ENCODE data around the gene TAF6.

The TAF6 gene

DNA sequence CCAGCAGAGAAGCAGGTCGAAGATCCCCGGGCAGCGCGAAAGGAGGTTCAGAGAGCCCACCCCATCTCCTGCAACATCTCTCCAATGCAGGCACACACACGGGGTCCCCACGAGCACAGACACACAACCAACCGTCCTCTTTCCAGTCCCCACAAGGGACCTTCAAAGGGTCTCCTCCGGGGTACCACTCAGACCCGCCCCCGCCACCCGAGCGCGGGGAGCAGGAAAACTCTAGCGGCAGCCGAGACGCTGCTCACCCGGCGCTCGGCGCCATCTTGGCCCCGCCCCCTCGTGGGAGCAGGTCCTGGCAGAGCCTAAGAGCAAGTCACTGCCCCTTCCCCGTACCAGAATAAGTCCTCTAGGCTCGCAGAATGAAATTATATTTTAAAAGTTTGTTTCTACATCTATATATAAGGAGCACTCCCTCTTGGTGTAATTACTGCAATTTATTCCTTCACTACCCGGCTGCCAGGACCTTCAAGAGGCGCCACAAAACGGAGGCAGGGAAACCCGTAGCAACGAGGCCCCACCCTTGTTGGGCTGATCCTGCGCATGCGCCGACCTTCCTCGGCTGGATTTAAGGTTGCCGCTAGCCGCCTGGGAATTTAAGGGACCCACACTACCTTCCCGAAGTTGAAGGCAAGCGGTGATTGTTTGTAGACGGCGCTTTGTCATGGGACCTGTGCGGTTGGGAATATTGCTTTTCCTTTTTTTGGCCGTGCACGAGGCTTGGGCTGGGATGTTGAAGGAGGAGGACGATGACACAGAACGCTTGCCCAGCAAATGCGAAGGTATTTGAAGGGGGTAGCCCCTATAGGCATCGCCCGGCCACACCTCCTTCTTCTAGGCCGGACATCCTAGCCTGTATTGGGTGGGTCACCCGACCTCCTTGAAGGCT lies at the start of gene TAF6, which contains the start of gene CNPY4:
Gene TAF6, minus strand, starts transcription at position 287 of the 898 bp plus-strand sequence. CDS start 5,149 bp downstream, outside the sequence.
Gene CNPY4, plus strand, starts transcription at position 563 of the 898 bp plus-strand sequence. Its CDS starts 111 bp downstream, at position 674.
- peak; percentile 96 for DNase-seq

DNA sequence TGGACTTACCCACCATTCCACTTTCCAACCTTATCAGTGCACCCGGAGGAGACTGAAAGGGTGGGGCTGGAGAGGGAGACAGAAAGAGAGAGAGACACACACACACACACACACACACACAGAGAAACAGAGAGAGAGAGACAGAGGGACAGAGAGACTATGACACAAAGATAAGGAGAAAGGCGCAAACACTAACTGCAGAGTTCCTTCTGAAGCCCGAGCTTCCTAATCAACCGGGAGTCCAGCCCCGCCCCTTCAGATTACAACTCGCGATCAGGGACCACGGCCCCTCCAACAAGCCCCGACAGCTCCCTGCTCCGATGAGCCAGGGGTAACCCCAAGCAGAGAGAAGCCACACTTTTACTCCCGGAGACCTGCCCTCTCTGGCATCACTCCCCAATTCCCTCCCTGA lies 48.8 kb upstream of the TAF6 start:
- DNase-seq: no peak

DNA sequence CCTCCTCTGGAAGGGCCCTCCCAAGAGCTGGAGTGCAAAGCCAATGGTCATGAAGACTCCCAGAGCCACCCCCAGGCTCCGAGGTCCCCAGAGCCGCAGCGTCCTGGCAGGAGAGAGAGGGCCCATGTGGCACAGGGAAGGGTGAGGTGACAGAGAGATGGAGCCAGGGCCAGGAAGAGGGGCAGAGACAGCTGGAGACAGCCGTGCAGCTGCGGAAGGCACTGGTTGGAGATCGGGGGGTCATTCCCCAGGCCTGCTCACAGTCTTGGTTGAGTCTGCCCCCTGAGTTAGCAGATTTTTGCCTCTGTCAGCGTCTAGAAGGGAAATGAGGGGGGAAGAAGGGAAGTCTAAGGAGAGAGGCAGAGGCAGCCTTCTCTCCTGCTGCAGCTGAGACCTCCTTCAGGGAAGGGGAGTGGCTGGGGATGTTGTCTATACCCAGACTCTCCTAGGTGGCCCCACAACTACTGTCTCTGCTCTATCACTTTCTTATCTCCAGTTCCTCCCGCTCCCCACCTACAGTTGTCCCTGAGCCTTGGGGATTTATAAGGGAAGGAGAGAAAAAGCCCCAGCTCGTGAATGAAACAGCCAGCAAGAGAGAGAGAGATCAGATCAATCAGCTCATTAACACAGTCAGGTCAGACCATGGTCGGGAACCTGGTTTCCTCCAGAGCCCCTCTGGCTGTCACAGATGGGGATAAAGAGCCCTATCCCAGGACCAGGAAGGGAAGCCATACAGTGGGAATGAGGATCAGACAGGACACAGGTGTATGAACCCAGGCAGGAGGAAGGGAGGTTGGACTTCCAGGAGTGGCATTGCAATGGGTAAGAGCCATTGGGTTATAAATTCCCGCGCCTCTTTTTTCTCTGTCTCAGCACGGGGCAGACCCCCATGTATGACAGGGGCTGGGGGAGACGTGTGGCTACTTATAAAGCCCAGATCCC lies 48.1 kb upstream of the TAF6 start:
- no peak for DNase-seq

DNA sequence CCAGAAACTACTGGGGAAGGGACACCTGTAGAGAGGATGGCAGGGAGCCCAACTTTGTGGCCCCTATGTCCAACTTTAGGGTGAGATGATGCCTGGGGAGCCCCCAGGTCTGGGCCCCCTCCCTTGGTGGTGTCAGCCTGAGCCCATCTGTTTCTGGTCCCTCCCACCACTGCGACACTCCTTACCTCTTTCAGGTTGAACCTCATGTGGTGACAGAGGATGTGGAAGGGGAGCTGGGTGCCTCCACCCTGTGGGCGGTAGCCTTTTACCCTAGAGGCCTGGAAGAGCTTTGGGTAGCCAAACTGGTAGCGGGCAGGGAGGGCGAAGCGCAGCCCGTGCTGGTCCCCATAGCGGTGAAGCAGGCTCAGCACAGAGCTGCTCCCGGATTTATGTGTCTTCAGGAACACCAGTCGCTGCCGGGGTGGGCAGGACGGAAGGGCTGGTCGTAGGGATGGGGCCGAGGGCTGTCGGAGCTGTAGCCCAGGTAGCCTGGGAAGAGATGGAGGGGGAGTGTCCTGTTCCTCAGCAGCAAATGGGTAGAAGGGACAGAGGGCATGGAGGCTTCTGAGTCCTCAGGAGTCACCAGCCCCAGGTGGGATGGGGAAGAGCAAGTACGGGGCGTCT lies 47.3 kb upstream of the TAF6 start:
- DNase-seq: no peak

DNA sequence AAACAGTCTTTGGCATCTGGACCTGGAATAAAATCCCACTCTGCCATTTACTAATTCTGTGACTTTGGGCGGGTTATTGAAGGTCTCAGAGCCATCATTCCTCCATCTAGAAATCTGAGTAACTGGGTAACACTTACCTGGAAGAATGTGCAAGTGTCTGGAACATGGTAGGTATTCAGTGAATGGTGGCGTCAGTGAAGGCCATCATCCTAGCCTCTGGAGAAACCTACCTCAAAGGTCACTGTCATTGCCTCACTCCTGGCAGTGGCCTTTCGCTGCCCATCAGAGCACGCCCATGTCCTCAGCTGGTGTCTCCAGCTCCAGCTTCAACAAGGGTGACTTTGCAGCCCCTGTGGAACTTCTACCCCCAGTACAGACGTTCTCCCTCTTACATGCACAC lies 44.7 kb upstream of the TAF6 start:
- no peak for DNase-seq

DNA sequence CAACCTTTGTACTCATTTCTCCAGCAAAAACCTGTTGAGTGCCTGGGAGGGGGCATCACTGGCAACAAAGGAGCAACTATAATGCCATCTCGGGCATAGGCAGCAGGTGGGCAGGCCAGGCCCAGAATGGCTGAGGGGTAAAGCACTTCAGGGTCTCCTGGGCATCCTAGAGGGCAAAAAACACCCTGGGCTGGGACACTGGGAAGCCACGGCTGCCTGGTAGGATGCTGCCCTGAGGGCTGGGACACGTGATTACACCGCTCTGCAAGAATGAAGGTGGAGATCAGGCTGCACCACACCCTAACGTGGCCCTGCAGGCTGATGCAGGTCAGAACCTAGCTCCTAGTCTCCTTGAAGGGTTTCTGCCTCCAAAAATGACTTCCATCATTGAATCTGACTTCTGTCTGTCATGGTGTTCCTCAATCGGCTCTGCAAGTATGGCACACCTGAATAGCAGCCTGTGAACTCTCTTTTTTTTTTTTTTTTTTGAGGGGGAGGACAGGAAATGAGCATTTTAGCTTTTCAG lies 43.9 kb upstream of the TAF6 start:
- DNase-seq: no peak

DNA sequence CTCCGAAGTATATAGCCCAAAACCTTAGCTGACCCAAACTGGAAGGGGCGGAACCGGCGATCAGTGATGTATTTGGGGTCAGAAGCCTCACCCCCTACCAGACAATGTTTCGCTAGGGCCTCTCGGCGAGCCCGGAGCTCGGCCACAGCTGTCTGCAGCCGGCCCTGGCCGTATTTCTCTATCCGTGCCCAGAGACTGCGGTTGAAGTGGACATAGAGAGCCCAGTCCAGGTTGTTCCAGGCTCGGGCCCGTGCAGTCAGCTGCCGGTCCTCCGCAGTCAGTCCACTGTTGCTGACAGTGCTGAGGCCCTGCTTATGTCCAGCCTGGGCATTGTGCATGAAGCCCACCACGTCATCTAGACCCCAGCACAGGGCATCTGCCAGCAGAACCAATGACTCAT lies 40.9 kb upstream of the TAF6 start:
- no peak for DNase-seq

DNA sequence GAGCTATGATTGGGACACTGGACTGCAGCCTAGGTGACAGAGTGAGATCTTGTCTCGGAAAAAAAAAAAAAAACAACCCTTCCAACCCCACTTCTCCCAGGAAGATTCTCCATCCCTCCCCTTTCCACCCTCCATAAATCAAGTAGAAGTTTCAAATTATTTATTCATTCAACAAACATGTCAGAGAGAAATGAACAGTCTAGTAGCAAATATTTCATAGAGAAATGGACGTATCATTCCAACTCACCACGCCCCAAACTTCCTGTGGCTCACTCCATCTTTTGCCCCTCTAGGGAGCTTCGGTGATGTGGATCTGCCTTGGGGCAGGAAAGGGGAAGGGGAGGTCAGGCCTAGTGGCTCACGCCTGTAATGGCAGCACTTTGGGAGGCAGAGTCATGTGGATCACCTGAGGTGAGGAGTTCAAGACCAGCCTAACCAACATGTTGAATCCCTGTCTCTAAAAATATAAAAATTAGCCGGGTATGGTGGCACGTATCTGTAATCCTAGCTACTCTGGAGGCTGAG lies 40.0 kb upstream of the TAF6 start:
- DNase-seq: no peak

DNA sequence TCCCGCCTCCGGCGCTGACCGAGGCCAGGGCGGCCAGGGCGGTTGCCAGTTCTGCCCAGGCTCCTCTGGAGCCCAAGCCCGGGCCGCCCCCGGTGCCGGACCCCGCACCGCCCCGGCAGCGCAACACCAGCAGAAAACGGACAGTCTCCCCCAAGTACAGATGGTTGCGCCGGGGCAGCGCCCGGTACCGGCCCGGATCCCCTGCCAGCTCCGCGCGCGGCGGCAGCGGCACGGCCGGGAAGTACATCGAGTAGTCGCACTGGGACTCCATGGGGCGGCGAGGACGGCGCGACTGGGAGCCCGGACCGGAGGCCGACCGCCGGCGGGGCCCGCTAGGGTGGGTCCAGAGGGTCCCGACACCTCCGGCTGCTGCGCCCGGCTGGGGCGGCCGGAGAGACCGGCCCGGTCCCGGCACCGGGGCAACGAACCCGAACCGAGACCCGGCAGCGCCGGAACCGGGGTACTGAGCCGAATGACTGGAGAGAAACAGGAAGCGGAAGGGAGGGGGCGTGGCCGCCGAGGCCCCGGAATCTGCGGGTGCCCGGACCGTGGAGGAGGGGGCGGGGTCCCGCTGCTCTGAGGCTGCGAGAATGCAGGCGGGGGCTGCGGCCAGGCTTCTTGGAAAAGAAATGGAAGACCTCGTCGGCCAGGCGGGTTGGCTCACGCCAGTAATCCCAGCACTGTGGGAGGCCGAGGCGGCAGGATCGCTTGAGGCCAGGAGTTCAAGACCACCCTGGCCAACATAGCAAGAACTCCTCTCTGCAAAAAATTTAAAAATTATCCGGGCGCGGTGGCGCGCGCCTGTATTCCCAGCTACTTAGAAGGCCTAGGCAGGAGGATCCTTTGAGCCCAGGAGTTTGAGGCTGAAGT lies 39.3 kb upstream of the TAF6 start, which contains the start of gene TRAPPC14:
Gene TRAPPC14, minus strand, starts transcription at position 495 of the 870 bp plus-strand sequence. Its CDS starts 224 bp downstream, at position 271.
- peak; percentile 97 for DNase-seq

DNA sequence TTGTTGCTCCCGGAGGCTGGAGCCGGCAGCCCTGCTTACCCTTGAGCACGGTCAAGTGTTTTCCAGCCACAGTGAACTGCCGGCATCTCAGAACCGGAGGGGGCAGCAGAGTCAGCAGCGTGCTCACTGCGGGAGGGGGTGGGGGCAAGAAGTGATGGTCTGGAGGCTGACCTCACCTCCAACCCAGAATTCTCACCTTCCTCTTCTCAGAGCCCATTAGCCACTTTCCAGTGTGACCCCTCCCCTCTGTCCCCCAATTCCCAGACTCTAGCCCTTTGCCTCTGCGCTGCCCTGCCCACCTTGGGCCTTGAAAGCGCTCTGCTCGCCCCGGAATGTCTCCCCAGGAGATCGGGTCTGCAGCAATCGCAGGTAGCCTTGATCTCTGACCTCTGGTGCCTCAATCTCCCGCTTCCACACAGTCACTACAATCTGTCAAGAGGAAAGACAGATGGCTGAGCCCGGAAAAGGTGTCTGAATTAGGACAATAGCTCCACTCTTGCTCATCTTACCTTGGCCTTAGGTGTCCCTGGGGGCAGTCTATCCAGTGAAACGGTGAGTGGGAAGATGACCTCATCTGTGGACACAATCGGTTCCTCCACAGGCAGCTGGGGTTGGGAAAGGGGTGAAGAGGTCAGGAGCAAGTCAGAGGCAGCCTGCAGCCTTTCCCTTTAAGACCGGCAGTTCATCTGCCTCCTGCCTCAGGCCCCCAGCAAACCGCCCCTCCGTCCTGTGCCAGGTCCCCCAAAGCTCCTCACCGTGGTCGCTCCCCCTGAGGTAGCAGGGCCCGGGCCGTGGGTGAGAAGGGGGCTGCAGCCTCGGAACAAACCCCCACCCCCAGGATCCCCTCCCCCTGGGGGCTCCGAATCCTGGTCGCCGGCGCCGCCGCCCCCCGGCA lies 38.4 kb upstream of the TAF6 start:
- no peak for DNase-seq

DNA sequence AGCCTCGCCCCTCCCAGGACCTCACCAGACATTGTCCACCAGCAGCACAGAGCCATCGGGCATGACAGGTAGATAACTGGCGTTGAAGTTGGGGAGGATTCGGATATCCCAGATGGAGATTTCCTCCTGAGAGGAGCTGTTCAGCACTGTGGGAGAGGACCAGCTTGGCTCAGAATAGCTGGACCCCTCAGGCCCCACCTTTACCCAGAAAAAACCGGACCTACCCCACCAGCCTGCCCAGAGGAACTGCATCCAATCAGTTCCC lies 37.8 kb upstream of the TAF6 start:
- DNase-seq: no peak

DNA sequence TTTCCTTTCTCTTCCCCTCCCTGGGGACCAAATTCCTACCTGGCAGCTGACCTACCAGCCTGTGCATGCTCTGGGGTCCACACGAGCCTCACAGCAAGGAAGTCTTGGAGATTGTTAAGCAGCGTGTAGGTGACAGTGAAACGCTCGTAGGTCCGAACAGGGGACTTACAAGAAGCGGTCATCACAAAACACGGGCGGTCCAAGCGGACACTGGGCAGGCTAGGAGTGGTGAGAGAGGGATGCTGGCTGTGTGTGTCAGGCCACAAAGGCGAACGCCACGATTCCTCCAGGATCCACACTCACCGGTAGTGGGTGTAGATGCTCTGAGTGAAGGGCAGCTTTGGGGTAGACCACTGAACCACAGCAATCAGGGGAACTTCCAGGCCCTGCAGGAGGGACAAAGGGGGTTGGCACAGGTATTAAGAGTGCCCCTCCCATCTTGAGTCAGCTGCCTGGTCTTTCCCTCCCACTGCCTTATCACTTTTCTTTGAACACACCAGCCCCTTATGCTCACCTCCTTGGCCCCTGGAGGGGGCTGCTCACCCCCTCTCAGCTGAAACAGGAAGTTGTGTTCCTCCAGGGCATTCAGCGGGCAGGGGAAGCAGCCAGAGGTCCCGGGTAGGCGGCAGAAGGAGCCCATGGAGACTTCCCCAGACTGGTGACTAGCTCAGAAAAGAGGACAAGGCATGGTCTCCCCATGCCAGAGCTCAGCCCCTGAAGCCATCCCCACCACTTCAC lies 37.3 kb upstream of the TAF6 start:
- no peak for DNase-seq

DNA sequence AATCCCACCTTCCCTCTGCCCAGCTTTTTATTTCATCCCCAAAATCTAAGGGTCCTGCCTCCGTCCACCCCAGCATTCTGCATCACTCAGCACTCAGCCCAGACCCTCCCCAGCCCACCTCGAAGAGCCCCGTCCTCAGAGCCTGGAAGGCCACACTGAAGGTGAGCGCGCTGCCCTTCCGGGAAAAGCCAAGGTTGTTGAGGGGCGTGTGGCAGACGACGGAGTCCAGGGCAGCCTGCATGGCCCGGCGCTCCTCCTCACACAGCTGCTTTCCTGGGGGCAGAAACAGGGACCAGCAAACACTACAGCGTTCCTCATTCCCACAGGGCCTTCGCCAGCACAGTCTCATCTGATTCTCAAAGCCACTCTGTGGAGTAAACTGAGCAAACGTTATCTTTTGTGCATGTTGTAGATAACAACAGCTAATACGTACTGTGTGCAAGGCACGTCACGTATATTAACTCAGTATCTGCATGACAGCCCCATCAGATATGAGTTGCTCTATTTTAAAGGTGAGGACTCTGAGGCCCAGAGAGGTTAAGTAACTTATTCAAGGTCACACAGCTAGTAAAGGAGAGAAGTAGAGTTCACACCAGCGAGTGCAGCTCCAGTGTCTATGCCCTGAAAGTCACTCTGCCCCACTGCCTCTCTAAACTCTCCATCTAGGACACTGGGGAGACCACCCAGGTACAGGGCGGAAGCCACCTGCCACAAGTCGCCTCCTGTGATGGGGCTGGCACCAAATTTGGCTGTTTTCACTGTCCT lies 36.6 kb upstream of the TAF6 start:
- no peak for DNase-seq

DNA sequence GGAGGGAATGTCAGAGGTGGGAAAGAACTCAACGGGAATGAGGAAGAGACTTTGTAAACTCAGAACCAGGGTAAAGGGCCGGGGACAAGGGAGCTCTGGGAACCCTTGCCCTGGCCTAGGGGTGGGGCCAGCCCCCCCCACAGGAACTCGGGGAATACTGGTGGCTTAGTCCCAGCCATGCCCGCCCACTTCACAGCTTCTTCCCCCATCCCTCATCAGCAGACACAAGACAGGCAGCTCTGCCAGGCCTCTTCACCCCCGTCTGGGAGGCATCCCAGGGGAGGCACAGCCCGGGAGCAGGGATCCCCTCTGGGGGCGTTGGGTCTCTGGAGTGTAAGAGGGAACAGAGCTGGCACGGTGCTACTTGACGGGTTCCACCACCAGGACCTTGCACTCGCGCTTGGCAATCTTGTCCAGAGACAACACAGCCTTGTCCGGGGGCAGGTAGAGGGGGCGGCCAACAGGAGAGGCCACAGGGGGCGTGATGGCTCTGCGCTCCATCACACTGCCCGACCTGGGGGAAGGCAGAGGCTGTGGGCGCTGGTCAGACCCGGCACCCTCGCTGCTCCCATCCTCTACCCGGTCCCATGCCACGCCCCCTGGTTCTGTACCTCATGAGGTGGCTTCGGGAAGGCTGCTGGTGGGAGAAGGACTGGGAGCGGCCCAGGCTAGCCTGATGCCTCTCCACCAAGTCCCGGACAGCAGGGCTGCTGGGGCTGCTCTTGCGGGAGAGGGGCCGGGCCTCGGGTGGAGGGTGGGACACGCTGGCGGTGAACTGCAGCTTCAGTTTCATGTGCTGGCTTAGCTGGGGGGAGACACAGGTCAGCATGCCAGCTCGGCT lies 35.7 kb upstream of the TAF6 start:
- no peak for DNase-seq

DNA sequence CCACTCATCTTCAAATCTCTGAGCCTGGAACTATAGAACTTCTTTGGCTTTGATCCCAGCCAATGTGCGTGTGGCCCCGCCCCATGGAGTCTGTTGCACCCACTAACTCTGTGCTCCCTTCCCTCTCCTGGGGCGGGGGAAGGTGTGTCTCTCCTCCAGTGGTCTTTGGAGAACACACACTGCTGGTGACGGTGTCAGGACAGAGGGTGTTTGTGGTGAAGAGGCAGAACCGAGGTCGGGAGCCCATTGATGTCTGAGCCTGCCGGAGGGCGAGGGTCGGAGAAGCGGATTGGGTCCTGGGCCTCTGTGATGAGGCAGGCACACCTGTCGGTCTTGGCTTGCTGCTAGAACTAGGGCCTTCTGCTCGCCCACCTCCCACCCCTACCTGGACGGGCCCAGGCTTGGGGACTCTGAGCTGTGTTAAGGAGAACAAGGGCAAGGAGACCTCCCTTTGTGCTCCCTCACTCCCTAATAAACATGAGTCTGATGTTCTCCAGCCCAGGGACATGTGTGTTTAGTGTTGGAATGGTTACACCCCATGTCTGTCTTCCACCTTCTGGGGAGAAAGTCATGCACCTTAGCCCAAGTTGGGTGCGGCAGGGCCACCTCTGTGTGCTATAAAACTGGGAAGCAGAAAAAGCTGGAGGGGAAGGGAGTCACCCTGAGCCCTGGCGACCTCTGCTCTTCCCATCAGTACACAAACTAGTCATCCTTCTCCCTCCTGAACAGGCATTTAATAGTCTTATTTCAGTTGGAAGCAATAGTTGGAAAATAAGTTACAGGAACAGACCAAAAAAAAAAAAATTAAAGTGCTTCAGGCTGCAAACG lies 34.8 kb upstream of the TAF6 start:
- no peak for DNase-seq

DNA sequence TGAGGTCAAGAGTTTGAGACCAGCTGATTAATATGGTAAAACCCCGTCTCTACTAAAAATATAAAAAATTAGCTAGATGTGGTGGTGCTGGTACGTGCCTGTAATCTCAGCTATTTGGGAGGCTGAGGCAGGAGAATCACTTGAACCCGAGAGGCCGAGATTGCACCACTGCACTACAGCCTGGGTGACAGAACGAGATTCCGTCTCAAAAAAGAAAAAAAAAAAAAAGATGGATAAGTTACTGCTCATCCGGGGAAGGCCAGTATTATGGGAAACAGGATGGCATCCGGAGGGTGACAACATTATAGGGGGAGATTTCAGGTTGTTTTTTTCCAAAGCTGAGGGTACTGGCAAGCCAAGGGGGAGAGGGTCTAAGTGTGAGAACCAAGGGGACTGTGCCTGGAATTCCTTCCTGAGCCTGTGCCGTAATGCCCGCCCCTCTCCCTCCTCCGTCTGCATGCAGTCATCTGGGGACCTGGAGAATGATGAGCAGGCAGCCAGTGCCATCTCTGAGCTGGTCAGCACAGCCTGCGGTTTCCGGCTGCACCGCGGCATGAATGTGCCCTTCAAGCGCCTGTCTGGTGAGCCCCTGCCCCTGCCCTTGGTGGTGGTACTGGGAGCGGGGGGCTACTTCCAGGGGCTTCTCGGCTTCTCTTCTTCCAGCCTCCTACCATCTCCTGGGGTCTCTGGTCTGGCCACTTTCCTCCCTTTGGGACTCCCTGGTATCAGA lies 33.9 kb upstream of the TAF6 start:
- no peak for DNase-seq

Measured in activated CD8-positive, alpha-beta memory T cell treated with anti-CD3 and anti-CD28 coated beads for 24 hours (primary cell).